Measurements from ENCODE around the gene TRIM17. TPM values are rescaled to one million over a fixed set of nuclear protein-coding genes. Genes with fewer than 3 reads are reported as not detected.

TRIM17 gene
- total RNA-seq, 1 donor from 2014 or later: 1.3 TPM

DNA sequence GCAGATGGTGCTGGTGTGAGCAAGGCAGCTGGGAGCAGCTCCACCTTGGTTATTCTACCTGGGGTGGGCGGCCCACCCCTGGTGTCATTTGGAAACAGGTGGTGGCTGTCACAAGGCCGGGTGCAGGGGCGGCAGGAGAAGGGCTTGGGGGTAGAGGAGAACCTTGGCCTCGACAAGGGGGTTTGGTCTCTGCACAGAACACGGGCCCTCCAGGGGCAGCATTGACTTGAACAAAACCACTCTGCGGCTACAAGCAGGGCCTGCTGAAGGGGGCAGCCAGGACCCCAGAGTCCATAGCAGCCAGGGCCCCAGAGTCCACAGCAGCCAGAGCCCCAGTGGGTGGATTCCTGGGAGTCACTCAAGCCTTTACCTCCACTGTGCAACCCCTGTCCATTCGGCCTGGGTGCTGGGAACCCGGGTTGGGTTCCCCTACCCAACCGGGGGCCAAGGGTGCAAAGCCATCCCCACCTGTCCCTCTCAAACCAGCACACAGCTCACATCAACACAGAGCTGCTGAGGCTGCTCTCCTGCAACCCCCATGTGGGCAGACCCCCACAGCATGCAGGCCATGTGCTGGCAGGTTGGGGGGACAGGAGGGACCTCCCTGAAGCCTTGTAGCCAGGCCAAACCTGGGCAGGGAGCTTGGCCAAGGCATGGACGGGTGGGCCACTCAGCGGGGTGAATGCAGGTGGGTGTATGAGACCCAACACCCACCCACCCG, 17.8 kb downstream of the TRIM17 start:
- Mint-ChIP-seq H3K4me1 (ENCODE audit: unreplicated experiment) (peaks cover 19% of the 10 kb centered on the region), H3K36me3 (ENCODE audit: unreplicated experiment) (peaks cover 24% of the 10 kb centered on the region), H3K27ac (ENCODE audit: unreplicated experiment) (no peak overlapping the region), H3K27me3 (ENCODE audit: unreplicated experiment) (no peaks in the 10 kb centered on the region), H3K4me3 (ENCODE audit: unreplicated experiment) (no peak overlapping the region), H3K9me3 (ENCODE audit: unreplicated experiment) (no peaks in the 10 kb centered on the region)
- TF ChIP-seq, protein P1, sequence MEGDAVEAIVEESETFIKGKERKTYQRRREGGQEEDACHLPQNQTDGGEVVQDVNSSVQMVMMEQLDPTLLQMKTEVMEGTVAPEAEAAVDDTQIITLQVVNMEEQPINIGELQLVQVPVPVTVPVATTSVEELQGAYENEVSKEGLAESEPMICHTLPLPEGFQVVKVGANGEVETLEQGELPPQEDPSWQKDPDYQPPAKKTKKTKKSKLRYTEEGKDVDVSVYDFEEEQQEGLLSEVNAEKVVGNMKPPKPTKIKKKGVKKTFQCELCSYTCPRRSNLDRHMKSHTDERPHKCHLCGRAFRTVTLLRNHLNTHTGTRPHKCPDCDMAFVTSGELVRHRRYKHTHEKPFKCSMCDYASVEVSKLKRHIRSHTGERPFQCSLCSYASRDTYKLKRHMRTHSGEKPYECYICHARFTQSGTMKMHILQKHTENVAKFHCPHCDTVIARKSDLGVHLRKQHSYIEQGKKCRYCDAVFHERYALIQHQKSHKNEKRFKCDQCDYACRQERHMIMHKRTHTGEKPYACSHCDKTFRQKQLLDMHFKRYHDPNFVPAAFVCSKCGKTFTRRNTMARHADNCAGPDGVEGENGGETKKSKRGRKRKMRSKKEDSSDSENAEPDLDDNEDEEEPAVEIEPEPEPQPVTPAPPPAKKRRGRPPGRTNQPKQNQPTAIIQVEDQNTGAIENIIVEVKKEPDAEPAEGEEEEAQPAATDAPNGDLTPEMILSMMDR (IDR thresholded peaks at IDR 0.05): no peak
- no peak for DNase-seq (ENCODE audit: extremely low spot score, unreplicated experiment)

GRCh38 chr1:228397966-228398365, 18.7 kb downstream of the TRIM17 start:
- H3K4me3 Mint-ChIP-seq (ENCODE audit: unreplicated experiment): no peak overlapping the region
- H3K27ac Mint-ChIP-seq (ENCODE audit: unreplicated experiment): no peak overlapping the region
- DNase-seq (ENCODE audit: extremely low spot score, unreplicated experiment): no peak
- H3K36me3 Mint-ChIP-seq (ENCODE audit: unreplicated experiment): peaks cover 23% of the 10 kb centered on the region
- TF ChIP-seq, protein P1 (IDR thresholded peaks at IDR 0.05): no peak
- H3K4me1 Mint-ChIP-seq (ENCODE audit: unreplicated experiment): peaks cover 22% of the 10 kb centered on the region
- no peaks in the 10 kb centered on the region for H3K27me3 Mint-ChIP-seq (ENCODE audit: unreplicated experiment)
- no peaks in the 10 kb centered on the region for H3K9me3 Mint-ChIP-seq (ENCODE audit: unreplicated experiment)

DNA sequence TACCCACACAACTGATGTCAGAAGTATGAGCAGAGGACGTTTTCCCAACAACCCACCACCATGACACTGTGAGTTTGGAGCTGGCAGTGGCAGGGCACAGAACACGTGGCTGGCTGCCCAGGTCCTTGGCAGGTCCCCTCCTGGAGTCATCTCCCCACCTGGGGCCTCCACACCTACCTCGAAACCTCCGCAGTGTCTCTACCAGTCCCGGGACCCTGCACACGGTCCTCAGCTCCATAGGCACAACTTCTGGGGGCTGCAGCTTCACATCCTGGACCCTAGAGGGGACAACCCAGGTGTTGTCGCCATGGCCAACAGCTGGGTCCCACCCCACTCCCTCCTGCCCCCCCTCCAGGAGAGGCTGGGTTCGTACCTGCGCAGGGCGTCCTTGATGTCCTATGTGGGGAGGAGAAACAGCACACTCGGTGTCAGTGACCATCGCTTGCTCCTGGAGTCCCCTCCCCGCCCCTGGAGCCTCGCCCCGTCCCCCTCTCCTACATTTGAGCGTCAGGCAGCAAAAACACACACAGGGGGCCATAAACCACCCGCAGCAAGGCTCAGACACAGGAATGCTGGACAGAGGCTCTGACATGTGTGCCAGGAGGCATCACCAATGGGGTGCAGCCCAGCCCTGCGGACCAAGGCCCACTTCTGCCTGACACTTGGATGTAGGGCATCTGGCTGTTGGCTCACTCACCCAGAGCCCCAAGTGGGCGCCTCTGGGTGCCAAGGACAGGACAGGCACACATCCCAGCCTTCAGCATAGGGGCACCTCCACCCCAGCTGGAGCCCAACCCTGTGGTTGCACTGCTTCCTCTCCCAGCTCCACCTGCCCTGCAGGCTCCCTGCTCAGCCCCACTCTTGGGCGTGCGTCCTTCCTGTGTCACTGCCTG, 19.6 kb downstream of the TRIM17 start:
- peaks cover 23% of the 10 kb centered on the region for H3K36me3 Mint-ChIP-seq (ENCODE audit: unreplicated experiment)
- TF ChIP-seq, protein P1 (IDR thresholded peaks at IDR 0.05): no peak
- no peak overlapping the region for H3K4me3 Mint-ChIP-seq (ENCODE audit: unreplicated experiment)
- H3K9me3 Mint-ChIP-seq (ENCODE audit: unreplicated experiment): no peaks in the 10 kb centered on the region
- no peak overlapping the region for H3K27ac Mint-ChIP-seq (ENCODE audit: unreplicated experiment)
- peaks cover 30% of the 10 kb centered on the region for H3K4me1 Mint-ChIP-seq (ENCODE audit: unreplicated experiment)
- DNase-seq (ENCODE audit: extremely low spot score, unreplicated experiment): no peak
- H3K27me3 Mint-ChIP-seq (ENCODE audit: unreplicated experiment): no peaks in the 10 kb centered on the region

DNA sequence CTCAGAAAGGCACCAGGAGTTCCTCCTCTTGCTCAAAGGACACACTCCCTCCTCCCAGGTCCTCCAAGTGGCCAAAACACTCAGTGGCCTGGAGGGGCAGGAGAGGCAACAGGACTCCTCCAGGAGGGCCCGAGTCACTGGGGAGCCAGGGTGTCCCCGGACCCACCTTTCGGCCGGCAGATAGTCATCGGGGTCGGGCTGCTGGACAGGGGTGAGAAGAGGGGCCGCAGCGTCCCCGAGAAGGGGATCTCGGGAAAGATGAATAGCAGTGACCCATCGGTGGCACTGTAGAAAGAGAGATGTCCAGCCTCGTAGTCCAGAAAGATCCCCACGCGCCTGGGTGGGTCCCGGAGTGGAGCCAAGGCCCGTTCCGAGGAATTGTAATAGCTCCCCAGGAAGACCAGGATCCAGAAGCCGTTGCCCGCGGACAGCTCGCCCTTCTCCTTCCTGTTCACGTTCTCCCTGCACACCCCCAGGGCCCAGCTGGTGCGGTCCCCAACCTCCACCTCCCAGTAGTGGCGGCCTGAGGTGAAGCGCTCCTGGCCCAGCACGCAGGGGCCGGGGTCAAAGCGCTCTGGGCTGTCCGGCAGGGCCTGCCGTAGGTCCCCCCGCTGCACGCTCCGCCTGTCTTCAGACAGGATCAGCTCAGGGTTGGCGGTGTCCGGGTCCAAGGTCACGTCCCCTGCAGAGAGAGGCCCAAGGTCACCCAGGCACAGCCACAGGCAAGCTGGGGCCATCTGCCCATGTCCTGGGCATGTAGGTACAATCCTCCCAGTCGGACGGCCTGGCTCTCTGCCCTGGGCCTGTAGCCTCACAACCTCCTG, 21.9 kb downstream of the TRIM17 start:
- Mint-ChIP-seq H3K9me3 (ENCODE audit: unreplicated experiment) (no peaks in the 10 kb centered on the region), H3K27ac (ENCODE audit: unreplicated experiment) (no peak overlapping the region), H3K27me3 (ENCODE audit: unreplicated experiment) (no peaks in the 10 kb centered on the region), H3K4me1 (ENCODE audit: unreplicated experiment) (peaks cover 43% of the 10 kb centered on the region), H3K4me3 (ENCODE audit: unreplicated experiment) (no peak overlapping the region), H3K36me3 (ENCODE audit: unreplicated experiment) (peaks cover 12% of the 10 kb centered on the region)
- DNase-seq (ENCODE audit: extremely low spot score, unreplicated experiment): no peak
- TF ChIP-seq, protein P1 (IDR thresholded peaks at IDR 0.05): no peak
